OCI-LY7 (cell line): ENCODE data around the gene BOD1. TPM values are rescaled to one million over a fixed set of nuclear protein-coding genes. Genes with fewer than 3 reads are reported as not detected.

ENCODE experiments used
- BruUV-seq: library from RNA; stranded (reverse); fragments of 400-500 nt; replicated peaks from 2 replicates; lab custom pipeline; 2021; lab: Mats Ljungman, UMichigan
- CTCF ChIA-PET: fragments of 300-600 bp; sonication (Branson Sonifier 250); formaldehyde crosslinking; loops from one replicate; lab custom pipeline; 2022; ENCODE audit warnings: antibody characterized with exemption; ENCODE audit not compliant: unreplicated experiment; lab: Charles Lee
- POLR2A ChIA-PET: fragments of 300-600 bp; sonication (Branson Sonifier 250); formaldehyde crosslinking; loops from one replicate; lab custom pipeline; 2022; ENCODE audit warnings: antibody characterized with exemption; lab: Charles Lee
- DNase-seq: peaks from one replicate; pipeline ENCODE4 v3.0.0-alpha.2; 2015; ENCODE audit warnings: low spot score
- H2AFZ ChIP-seq: fragments of 200-600 bp; sonication (generic), shearing (Covaris generic); 2 replicates; pipeline ENCODE4 v1.6.1; 2014; ENCODE audit warnings: mild to moderate bottlenecking, antibody characterized with exemption, low read length, moderate library complexity
- H3K27ac ChIP-seq: fragments of 200-600 bp; sonication (generic); 2 replicates; pipeline ENCODE4 v1.5.1; 2014; ENCODE audit warnings: mixed run types, low read depth, mild to moderate bottlenecking, moderate library complexity, low read length, inconsistent platforms; ENCODE audit not compliant: poor library complexity, severe bottlenecking
- H3K36me3 ChIP-seq: fragments of 200-600 bp; sonication (generic); 2 replicates; pipeline ENCODE4 v1.6.1; 2014; ENCODE audit warnings: mild to moderate bottlenecking, antibody characterized with exemption, low read length, moderate library complexity, mixed read lengths; ENCODE audit not compliant: insufficient read depth
- H3K4me1 ChIP-seq: fragments of 200-600 bp; sonication (generic); 2 replicates; pipeline ENCODE4 v1.5.1; 2014; ENCODE audit warnings: mild to moderate bottlenecking, low read length; ENCODE audit not compliant: insufficient read depth, poor library complexity, severe bottlenecking
- H3K4me2 ChIP-seq: fragments of 200-600 bp; sonication (generic); 2 replicates; pipeline ENCODE4 v1.6.1; 2014; ENCODE audit warnings: mild to moderate bottlenecking, low read length
- H3K4me3 ChIP-seq: fragments of 200-600 bp; sonication (generic); 2 replicates; pipeline ENCODE4 v1.5.1; 2014; ENCODE audit warnings: mild to moderate bottlenecking, low read depth, low read length; ENCODE audit not compliant: poor library complexity, severe bottlenecking
- H3K79me2 ChIP-seq: fragments of 200-600 bp; sonication (generic); 2 replicates; pipeline ENCODE4 v1.6.1; 2016; ENCODE audit warnings: low read depth, mild to moderate bottlenecking, low read length, moderate library complexity, mixed read lengths; ENCODE audit not compliant: insufficient read depth
- H3K9me2 ChIP-seq: fragments of 200-600 bp; sonication (generic); 2 replicates; pipeline ENCODE4 v1.6.1; 2016; ENCODE audit warnings: mild to moderate bottlenecking, low read length, mixed read lengths; ENCODE audit not compliant: insufficient read depth
- H3K9me3 ChIP-seq: fragments of 200-600 bp; sonication (generic); 2 replicates; pipeline ENCODE4 v1.6.1; 2014; ENCODE audit warnings: mild to moderate bottlenecking, mixed run types, low read length, mixed read lengths
- H4K20me1 ChIP-seq: fragments of 200-600 bp; sonication (generic); 2 replicates; pipeline ENCODE4 v1.6.1; 2014; ENCODE audit warnings: mild to moderate bottlenecking, antibody characterized with exemption, low read length, moderate library complexity, mixed read lengths; ENCODE audit not compliant: insufficient read depth
- CTCF ChIP-seq: fragments of 200-600 bp; sonication (generic); conservative IDR thresholded peaks from 2 replicates; pipeline ENCODE4 v1.5.1; 2014; ENCODE audit warnings: mild to moderate bottlenecking, antibody characterized with exemption, low read length, moderate library complexity, mixed read lengths
- EZH2phosphoT487 ChIP-seq: fragments of 200-600 bp; sonication (generic); IDR thresholded peaks from 2 replicates; pipeline ENCODE4 v1.6.1; 2018; ENCODE audit warnings: low read depth, borderline replicate concordance, mild to moderate bottlenecking, mixed run types, antibody characterized with exemption, low read length, moderate library complexity, mixed read lengths
- intact Hi-C: fragments of 100-400 bp; cut with micrococcal nuclease; formaldehyde crosslinking; loops from one replicate; pipeline ENCODE4 v1.10.0; 2022; ENCODE audit not compliant: unreplicated experiment
- total RNA-seq, 2 experiments: library from RNA; depleted of rRNA in 1 of 2; stranded (reverse); fragments of >200 nt in 1 of 2; shearing (Covaris generic) in 1 of 2; gene quantifications; 2 replicates each; pipeline ENCODE4 v1.2.3, GENCODE V29; 2014 to 2022

Gene BOD1
- total RNA-seq, 2 experiments from 2014 or later = 38.8 to 54.3 TPM

- H3K27ac ChIP-seq = no peak overlapping the region
- H3K4me3 ChIP-seq = no peak overlapping the region
- BruUV-seq = no TSS peak
- H2AFZ ChIP-seq = no peak overlapping the region
- no peak overlapping the region for H3K4me2 ChIP-seq
- CTCF ChIA-PET = no interaction called here
- DNase-seq = no peak
- no peak for TF ChIP-seq CTCF
- no peak for TF ChIP-seq EZH2phosphoT487
- intact Hi-C loops = no loop called here
- H3K9me2 ChIP-seq = no peaks in the 10 kb centered on the region
- no peaks in the 10 kb centered on the region for H3K36me3 ChIP-seq
- H3K79me2 ChIP-seq = no peaks in the 10 kb centered on the region
- no peaks in the 10 kb centered on the region for H3K9me3 ChIP-seq
- no peaks in the 10 kb centered on the region for H3K4me1 ChIP-seq
- POLR2A ChIA-PET = no interaction called here
- no peaks in the 10 kb centered on the region for H4K20me1 ChIP-seq
These were observed 50.9 kb downstream of the BOD1 start for GRCh38 chr5:173565491-173566072.

- BruUV-seq = no TSS peak
- H3K4me1 ChIP-seq = no peaks in the 10 kb centered on the region
- no peak overlapping the region for H3K27ac ChIP-seq
- ChIA-PET POLR2A (no interaction called here), CTCF (no interaction called here)
- no peaks in the 10 kb centered on the region for H3K36me3 ChIP-seq
- no peaks in the 10 kb centered on the region for H3K9me2 ChIP-seq
- H3K9me3 ChIP-seq = no peaks in the 10 kb centered on the region
- no peaks in the 10 kb centered on the region for H4K20me1 ChIP-seq
- no peak overlapping the region for H3K4me3 ChIP-seq
- TF ChIP-seq EZH2phosphoT487 (no peak), CTCF (no peak)
- no peak for DNase-seq
- no peaks in the 10 kb centered on the region for H3K79me2 ChIP-seq
- intact Hi-C loops = no loop called here
- no peak overlapping the region for H3K4me2 ChIP-seq
- H2AFZ ChIP-seq = no peak overlapping the region
These were observed 52.3 kb downstream of the BOD1 start for GRCh38 chr5:173564106-173564505.

GRCh38 chr5:173563246-173563645 is 53.2 kb downstream of the BOD1 start:
- Histone ChIP-seq H3K4me1 (no peaks in the 10 kb centered on the region), H3K79me2 (no peaks in the 10 kb centered on the region), H2AFZ (no peak overlapping the region), H3K9me2 (no peaks in the 10 kb centered on the region), H3K4me3 (no peak overlapping the region), H3K9me3 (no peaks in the 10 kb centered on the region), H3K4me2 (no peak overlapping the region), H3K27ac (no peak overlapping the region), H4K20me1 (no peaks in the 10 kb centered on the region), H3K36me3 (no peaks in the 10 kb centered on the region)
- CTCF ChIA-PET = no interaction called here
- POLR2A ChIA-PET = interaction anchor here (0.5 kb wide), 1 partner anchor 346 kb away, joined by 3 read pairs; no protein-coding TSS in a partner anchor
- intact Hi-C loops = no loop called here
- no peak for TF ChIP-seq EZH2phosphoT487
- no peak for TF ChIP-seq CTCF
- BruUV-seq = no TSS peak
- no peak for DNase-seq
